Stimulated activated CD8-positive, alpha-beta memory T cell treated with anti-CD3 and anti-CD28 coated beads, Interleukin-7, amount 100 ng/mL, for 24 hours (primary cell): ENCODE measurements around the gene ZNF593OS.

Experiments
- DNase-seq: peaks from one replicate; pipeline ENCODE4 v3.0.0-alpha.2; 2020; ENCODE audit warnings: low read depth

ZNF593OS gene

GRCh38 chr1:26125946-26126320, 45.7 kb downstream of the ZNF593OS start:
- no peak for DNase-seq

DNA sequence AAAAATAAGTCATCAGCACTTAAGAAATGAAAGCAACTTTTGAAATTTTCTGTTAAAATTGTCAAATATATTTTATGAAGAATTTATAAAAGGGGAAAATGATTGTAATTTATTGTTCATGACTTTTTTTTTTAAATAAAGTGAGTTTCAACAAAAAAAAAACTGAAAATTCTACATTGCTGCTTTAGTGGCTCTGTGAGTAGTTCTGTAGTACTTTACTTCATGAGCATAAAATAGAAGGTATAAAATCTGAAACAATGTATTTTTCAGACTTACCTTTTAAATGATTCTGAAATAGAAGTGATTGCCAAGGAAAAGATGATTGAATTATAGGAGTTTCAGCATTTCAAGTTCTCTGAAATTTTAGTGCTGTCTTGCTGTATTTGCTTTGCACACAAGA, 46.2 kb downstream of the ZNF593OS start:
- no peak for DNase-seq

DNA sequence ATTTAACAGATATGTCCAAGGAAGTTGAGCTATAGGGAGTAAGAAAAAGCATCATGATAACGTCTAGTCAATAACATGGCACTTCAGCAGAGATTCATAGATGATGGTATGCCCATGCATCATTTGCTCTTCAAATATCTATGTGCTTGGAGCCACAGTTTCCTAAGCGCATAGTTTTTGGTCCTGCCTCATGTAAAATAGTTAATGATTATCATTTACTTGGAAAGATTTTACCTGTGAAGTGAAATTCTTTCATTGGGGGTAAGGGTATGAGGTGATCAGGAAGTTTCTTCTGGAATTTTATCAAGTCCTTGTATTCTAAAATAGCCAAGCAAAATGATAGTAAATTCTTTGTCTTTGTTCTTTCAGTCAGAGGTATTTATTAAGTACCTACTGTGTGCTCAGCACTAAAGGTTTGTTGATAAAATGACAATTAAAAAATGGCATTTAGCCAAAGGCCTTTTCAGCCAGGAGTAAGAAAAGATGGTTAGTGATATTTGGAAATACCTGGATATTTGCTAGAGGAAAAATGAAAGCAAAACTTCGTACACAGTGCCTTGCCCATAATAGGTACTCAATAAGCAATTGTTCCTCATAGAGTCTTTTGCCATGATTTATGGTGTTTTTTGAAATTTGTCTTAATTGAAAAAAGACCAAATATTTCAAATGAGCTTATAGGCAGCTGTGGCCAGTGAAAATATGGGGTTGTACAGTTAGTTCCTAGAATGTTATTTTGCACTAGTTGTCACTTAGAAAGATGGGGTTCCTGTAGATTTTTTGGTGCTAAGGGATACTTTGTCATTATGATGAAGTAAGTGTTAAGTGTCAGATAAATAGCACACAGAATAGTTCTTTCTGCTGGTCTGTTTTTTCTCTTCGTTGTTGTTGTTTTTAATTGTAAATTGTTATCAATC, 47.0 kb downstream of the ZNF593OS start:
- no peak for DNase-seq

GRCh38 chr1:26122988-26123973, 48.4 kb downstream of the ZNF593OS start:
- DNase-seq: no peak

GRCh38 chr1:26121854-26122773, 49.5 kb downstream of the ZNF593OS start:
- no peak for DNase-seq

DNA sequence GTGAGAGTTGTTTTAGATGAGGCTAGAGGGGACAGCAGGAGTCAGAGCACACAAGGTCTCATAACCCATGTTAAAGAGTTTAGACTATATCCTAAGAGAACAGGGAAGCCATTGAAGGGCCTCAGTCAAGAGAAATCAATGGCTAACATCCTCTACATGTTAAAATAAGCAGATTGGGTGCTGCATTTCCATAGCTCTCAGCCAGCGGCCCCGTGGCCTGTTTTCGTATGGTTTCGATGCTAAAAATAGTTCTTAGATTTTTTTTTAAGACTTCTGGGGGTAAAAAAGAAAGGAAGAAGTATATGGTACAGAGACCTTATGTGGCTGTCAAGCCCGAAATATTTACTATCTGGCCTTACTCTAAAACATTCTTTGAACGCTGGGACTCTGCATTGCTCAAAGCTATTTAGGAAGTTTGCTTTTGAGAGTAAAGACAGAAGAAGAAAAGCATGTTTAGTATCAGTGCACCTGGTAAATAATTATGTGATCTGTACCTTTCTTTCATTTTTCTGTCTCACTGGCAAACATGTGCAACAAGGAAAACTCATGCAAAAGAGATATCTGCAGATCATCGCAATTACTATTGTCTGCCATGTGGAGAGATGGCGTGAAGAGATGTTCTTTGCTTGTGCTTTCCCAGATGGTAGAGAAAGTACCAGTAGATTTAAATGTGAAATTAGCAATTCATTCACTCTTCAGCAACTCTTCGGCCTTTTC, 51.6 kb downstream of the ZNF593OS start:
- no peak for DNase-seq
